ENCODE data around the gene GNG11. TPM values are rescaled to one million over a fixed set of nuclear protein-coding genes. Genes with fewer than 3 reads are reported as not detected.
A peak's percentile ranks its signal among the peaks of the same experiment; 100 is the strongest.
"Not testable (repeated sequence)": the region's sequence is repeated elsewhere in the genome, so short reads cannot be mapped to it uniquely, and the experiment has no call there.

GNG11 gene
- total RNA-seq, 1 donor from 2014 or later = 8.8 TPM

- no peak overlapping the region for H3K27ac Mint-ChIP-seq (ENCODE audit: unreplicated experiment)
- H3K4me2 ChIP-seq (ENCODE audit: low read length) = no peak overlapping the region
- no peak overlapping the region for H3K27ac ChIP-seq (ENCODE audit: low read depth, low read length)
- H2AFZ ChIP-seq (ENCODE audit: low read depth, low read length) = no peak overlapping the region
- no peak overlapping the region for H3K4me3 Mint-ChIP-seq (ENCODE audit: unreplicated experiment)
- no peaks in the 10 kb centered on the region for H3K36me3 Mint-ChIP-seq (ENCODE audit: low read depth, unreplicated experiment)
- H3K36me3 ChIP-seq (ENCODE audit: insufficient read depth, low read length) = no peaks in the 10 kb centered on the region
- TF ChIP-seq EZH2 (IDR thresholded peaks at IDR 0.05; ENCODE audit: insufficient read depth, low read length) (no peak), CTCF (IDR thresholded peaks at IDR 0.05; ENCODE audit: insufficient read depth, low read depth, low read length) (no peak)
- H3K9me3 ChIP-seq (ENCODE audit: insufficient read depth, low read depth, low read length) = no peaks in the 10 kb centered on the region
- FAIRE-seq (no peak), DNase-seq (ENCODE audit: low read depth) (no peak)
- no peaks in the 10 kb centered on the region for H4K20me1 ChIP-seq (ENCODE audit: insufficient read depth, low read length)
- no peaks in the 10 kb centered on the region for H3K27me3 Mint-ChIP-seq (ENCODE audit: low read depth, unreplicated experiment)
- no peak overlapping the region for H3K4me3 ChIP-seq (ENCODE audit: insufficient read depth, low read depth, low read length)
- H3K9me3 Mint-ChIP-seq (ENCODE audit: unreplicated experiment) = no peaks in the 10 kb centered on the region
- H3K9ac ChIP-seq (ENCODE audit: low read length) = no peak overlapping the region
- H3K27me3 ChIP-seq (ENCODE audit: insufficient read depth, low read length) = no peaks in the 10 kb centered on the region
- peaks cover 4% of the 10 kb centered on the region for H3K4me1 Mint-ChIP-seq (ENCODE audit: low read depth, unreplicated experiment)
- H3K79me2 ChIP-seq (ENCODE audit: insufficient read depth, low read length) = no peaks in the 10 kb centered on the region
- no peaks in the 10 kb centered on the region for H3K4me1 ChIP-seq (ENCODE audit: insufficient read depth, low read length)
Measured at GRCh38 chr7:93913197-93913596, 8.3 kb upstream of the GNG11 start.

GRCh38 chr7:93914581-93915066 is 6.9 kb upstream of the GNG11 start:
- no peaks in the 10 kb centered on the region for H3K4me1 ChIP-seq (ENCODE audit: insufficient read depth, low read length)
- no peaks in the 10 kb centered on the region for H3K9me3 ChIP-seq (ENCODE audit: insufficient read depth, low read depth, low read length)
- DNase-seq (ENCODE audit: low read depth) (peak; percentile 75), FAIRE-seq (peak; percentile 65)
- Mint-ChIP-seq H3K4me1 (ENCODE audit: low read depth, unreplicated experiment) (peaks cover 4% of the 10 kb centered on the region), H3K36me3 (ENCODE audit: low read depth, unreplicated experiment) (no peaks in the 10 kb centered on the region), H3K9me3 (ENCODE audit: unreplicated experiment) (no peaks in the 10 kb centered on the region), H3K4me3 (ENCODE audit: unreplicated experiment) (no peak overlapping the region), H3K27me3 (ENCODE audit: low read depth, unreplicated experiment) (no peaks in the 10 kb centered on the region), H3K27ac (ENCODE audit: unreplicated experiment) (peak overlapping the region; percentile 59)
- no peak overlapping the region for H3K27ac ChIP-seq (ENCODE audit: low read depth, low read length)
- no peak overlapping the region for H3K4me3 ChIP-seq (ENCODE audit: insufficient read depth, low read depth, low read length)
- H3K36me3 ChIP-seq (ENCODE audit: insufficient read depth, low read length) = no peaks in the 10 kb centered on the region
- H3K79me2 ChIP-seq (ENCODE audit: insufficient read depth, low read length) = no peaks in the 10 kb centered on the region
- TF ChIP-seq CTCF (IDR thresholded peaks at IDR 0.05; ENCODE audit: insufficient read depth, low read depth, low read length) (no peak), EZH2 (IDR thresholded peaks at IDR 0.05; ENCODE audit: insufficient read depth, low read length) (no peak)
- no peaks in the 10 kb centered on the region for H3K27me3 ChIP-seq (ENCODE audit: insufficient read depth, low read length)
- no peak overlapping the region for H2AFZ ChIP-seq (ENCODE audit: low read depth, low read length)
- peak overlapping the region; percentile 48 for H3K4me2 ChIP-seq (ENCODE audit: low read length)
- no peaks in the 10 kb centered on the region for H4K20me1 ChIP-seq (ENCODE audit: insufficient read depth, low read length)
- H3K9ac ChIP-seq (ENCODE audit: low read length) = no peak overlapping the region

GRCh38 chr7:93915206-93915842 is 6.2 kb upstream of the GNG11 start:
- not testable (repeated sequence) for H3K9me3 Mint-ChIP-seq (ENCODE audit: unreplicated experiment); H4K20me1 ChIP-seq (ENCODE audit: insufficient read depth, low read length); H3K79me2 ChIP-seq (ENCODE audit: insufficient read depth, low read length); H3K27ac Mint-ChIP-seq (ENCODE audit: unreplicated experiment); H3K4me1 ChIP-seq (ENCODE audit: insufficient read depth, low read length); H2AFZ ChIP-seq (ENCODE audit: low read depth, low read length); H3K27me3 ChIP-seq (ENCODE audit: insufficient read depth, low read length); H3K4me3 ChIP-seq (ENCODE audit: insufficient read depth, low read depth, low read length); H3K4me3 Mint-ChIP-seq (ENCODE audit: unreplicated experiment); H3K4me1 Mint-ChIP-seq (ENCODE audit: low read depth, unreplicated experiment); H3K27me3 Mint-ChIP-seq (ENCODE audit: low read depth, unreplicated experiment); H3K36me3 Mint-ChIP-seq (ENCODE audit: low read depth, unreplicated experiment); H3K9me3 ChIP-seq (ENCODE audit: insufficient read depth, low read depth, low read length); H3K36me3 ChIP-seq (ENCODE audit: insufficient read depth, low read length); H3K4me2 ChIP-seq (ENCODE audit: low read length); H3K27ac ChIP-seq (ENCODE audit: low read depth, low read length); DNase-seq (ENCODE audit: low read depth); H3K9ac ChIP-seq (ENCODE audit: low read length)
- peak; percentile 47 for FAIRE-seq

GRCh38 chr7:93915888-93916287 is 5.6 kb upstream of the GNG11 start:
- not testable (repeated sequence) for H2AFZ ChIP-seq (ENCODE audit: low read depth, low read length); DNase-seq (ENCODE audit: low read depth); H3K4me3 ChIP-seq (ENCODE audit: insufficient read depth, low read depth, low read length); H3K4me1 ChIP-seq (ENCODE audit: insufficient read depth, low read length); H3K4me3 Mint-ChIP-seq (ENCODE audit: unreplicated experiment); H3K36me3 ChIP-seq (ENCODE audit: insufficient read depth, low read length); H4K20me1 ChIP-seq (ENCODE audit: insufficient read depth, low read length); H3K9me3 Mint-ChIP-seq (ENCODE audit: unreplicated experiment); H3K79me2 ChIP-seq (ENCODE audit: insufficient read depth, low read length); H3K27me3 ChIP-seq (ENCODE audit: insufficient read depth, low read length); H3K36me3 Mint-ChIP-seq (ENCODE audit: low read depth, unreplicated experiment); H3K4me1 Mint-ChIP-seq (ENCODE audit: low read depth, unreplicated experiment); H3K4me2 ChIP-seq (ENCODE audit: low read length); H3K9me3 ChIP-seq (ENCODE audit: insufficient read depth, low read depth, low read length); H3K27me3 Mint-ChIP-seq (ENCODE audit: low read depth, unreplicated experiment); H3K27ac Mint-ChIP-seq (ENCODE audit: unreplicated experiment); H3K9ac ChIP-seq (ENCODE audit: low read length); H3K27ac ChIP-seq (ENCODE audit: low read depth, low read length)
- FAIRE-seq = peak; percentile 93

- H3K27ac Mint-ChIP-seq (ENCODE audit: unreplicated experiment); H3K9me3 Mint-ChIP-seq (ENCODE audit: unreplicated experiment); H3K27me3 Mint-ChIP-seq (ENCODE audit: low read depth, unreplicated experiment); H3K36me3 ChIP-seq (ENCODE audit: insufficient read depth, low read length); H3K27me3 ChIP-seq (ENCODE audit: insufficient read depth, low read length); H3K4me1 Mint-ChIP-seq (ENCODE audit: low read depth, unreplicated experiment); H3K36me3 Mint-ChIP-seq (ENCODE audit: low read depth, unreplicated experiment); H3K9me3 ChIP-seq (ENCODE audit: insufficient read depth, low read depth, low read length); H3K9ac ChIP-seq (ENCODE audit: low read length); H3K79me2 ChIP-seq (ENCODE audit: insufficient read depth, low read length); H4K20me1 ChIP-seq (ENCODE audit: insufficient read depth, low read length); H3K4me2 ChIP-seq (ENCODE audit: low read length); H3K4me1 ChIP-seq (ENCODE audit: insufficient read depth, low read length); H3K27ac ChIP-seq (ENCODE audit: low read depth, low read length); H3K4me3 ChIP-seq (ENCODE audit: insufficient read depth, low read depth, low read length); DNase-seq (ENCODE audit: low read depth); FAIRE-seq; H2AFZ ChIP-seq (ENCODE audit: low read depth, low read length); H3K4me3 Mint-ChIP-seq (ENCODE audit: unreplicated experiment): not testable (repeated sequence)
Measured at GRCh38 chr7:93916315-93916714, 5.2 kb upstream of the GNG11 start.

All from astrocyte (in vitro differentiated cells and primary cell).